SHP77 (cell line): Measurements from ENCODE around the gene SSTR1.
"Not testable (repeated sequence)": the region's sequence is repeated elsewhere in the genome, so short reads cannot be mapped to it uniquely, and the experiment has no call there.

Source experiments
- DNase-seq, 2 experiments: peaks; one replicate each; lab custom pipeline; 2025; lab: John Stamatoyannopoulos, UW

The SSTR1 gene, protein sequence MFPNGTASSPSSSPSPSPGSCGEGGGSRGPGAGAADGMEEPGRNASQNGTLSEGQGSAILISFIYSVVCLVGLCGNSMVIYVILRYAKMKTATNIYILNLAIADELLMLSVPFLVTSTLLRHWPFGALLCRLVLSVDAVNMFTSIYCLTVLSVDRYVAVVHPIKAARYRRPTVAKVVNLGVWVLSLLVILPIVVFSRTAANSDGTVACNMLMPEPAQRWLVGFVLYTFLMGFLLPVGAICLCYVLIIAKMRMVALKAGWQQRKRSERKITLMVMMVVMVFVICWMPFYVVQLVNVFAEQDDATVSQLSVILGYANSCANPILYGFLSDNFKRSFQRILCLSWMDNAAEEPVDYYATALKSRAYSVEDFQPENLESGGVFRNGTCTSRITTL

DNA sequence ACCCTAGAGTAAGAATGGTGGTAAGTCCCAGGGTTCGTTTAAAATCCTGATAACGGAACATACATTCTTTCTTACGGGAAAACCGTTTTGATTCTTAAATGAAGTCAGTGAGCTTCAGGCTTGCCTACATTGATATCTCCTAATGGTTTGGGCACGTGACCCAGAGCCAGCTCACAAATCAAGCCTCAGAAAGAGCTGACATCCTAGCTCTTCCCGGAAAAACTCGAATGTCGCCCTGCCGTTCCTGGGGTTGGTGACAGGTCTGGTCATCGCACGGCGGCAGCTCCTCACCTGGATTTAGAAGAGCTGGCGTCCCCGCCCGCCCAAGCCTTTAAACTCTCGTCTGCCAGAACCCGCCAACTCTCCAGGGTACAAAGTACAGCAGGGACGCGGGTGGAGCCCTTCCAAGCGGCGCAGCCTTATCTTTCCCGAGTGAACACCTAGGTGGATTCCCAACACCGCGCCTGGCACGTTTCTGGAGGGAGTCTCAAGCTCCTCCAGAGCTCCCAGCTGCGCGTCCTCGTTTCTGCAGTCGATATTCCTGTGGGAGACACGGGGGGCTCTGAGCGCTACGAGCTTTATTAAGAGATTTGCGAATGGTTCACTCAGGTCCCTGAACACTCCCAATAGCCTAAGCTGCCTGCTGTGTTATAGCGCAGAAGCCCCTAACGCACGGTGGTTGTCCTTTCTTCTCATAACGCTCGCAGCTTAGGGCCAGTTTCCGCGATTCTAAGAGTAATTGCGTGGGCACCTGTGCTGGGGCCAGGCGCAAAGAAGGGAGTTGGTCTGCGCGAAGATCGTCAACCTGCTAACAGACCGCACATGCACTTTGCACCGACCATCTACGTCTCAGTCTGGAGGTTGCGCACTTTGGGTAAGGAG, at the start of gene SSTR1:
SSTR1 (plus strand) TSS at position 169 of the 882 bp plus-strand sequence. CDS start 1,486 bp downstream, outside the sequence.
- no peak for DNase-seq

DNA sequence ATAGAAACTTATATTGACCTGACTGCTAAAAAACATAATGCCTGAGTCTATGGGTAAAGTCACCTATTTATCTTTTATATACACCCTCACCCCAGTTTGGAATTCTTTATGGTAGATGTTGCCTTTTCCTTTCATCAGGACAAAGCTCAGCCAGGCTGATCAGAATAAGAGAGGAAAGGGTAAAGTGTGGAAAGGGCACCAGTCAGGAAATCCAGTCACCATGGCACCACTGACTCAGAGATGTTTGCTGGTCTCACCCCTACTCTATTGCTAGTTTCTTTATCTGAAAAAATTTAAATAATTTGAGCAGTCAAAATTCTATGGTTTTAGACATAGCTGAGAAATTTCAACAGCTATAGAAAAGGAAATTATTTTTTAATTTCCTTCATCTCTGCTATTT, 49.2 kb upstream of the SSTR1 start:
- no peak for DNase-seq

DNA sequence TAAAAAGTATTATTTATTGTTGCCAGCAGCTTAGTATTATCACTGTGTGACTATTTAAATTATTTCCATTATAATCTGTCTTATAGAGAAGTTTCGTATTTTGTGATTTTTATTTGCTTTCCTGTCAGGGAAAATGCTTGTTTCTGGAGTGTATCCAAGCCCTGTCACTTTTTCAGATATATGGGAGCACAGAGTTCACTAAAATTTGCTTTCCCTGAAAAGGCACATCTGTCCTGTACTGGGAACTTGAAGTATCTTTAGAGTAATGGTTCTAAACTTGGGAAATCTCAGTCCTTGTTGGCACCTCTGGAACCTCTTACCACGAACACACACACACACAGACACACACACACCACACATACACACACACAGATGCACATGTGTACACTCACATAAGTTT, 39.3 kb upstream of the SSTR1 start:
- DNase-seq: no peak

- no peak for DNase-seq
Measured at GRCh38 chr14:38171197-38171596, 36.5 kb upstream of the SSTR1 start.

GRCh38 chr14:38174711-38175110, 33.0 kb upstream of the SSTR1 start:
- DNase-seq: no peak

DNA sequence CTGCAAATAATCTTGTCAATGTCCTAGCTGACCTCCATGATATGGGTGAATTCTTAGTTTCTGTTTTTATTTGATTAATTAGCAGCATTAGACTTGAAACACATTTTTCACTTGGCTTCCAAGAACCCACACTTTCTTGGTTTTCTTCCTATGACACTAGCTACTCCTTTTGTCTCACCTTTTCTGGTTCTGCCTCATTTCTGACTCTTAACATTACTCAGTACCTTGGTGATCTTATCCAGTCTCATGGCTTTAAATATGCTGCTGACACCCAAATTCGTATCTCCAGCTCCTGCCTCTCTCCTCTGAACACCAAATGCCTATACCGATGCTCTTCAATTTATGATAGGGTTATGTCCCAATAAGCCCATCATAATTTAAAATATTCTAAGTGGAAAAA, 32.0 kb upstream of the SSTR1 start:
- DNase-seq: no peak

GRCh38 chr14:38176379-38176778, 31.3 kb upstream of the SSTR1 start:
- DNase-seq: no peak

DNA sequence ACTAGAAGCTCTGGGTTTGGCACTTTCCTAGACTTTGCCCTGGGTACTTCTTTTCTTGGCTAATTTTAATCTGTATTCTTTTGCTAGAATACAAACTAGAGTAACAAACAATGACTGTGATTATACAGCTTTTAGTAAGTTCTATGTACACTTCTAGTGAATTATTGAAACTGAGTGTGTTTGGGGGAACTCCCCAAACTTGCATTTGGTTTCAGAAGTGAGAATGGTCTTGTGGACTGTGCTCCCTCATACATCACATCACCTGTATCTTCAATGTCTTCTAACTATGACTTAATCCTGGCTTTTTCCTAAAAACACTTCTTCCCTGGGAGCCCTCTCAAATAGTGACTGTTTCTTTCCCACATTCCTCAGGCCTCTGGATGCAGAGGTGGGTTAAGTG, 23.6 kb upstream of the SSTR1 start:
- DNase-seq: no peak

- DNase-seq: no peak
Measured at GRCh38 chr14:38185671-38186070, 22.0 kb upstream of the SSTR1 start.

DNA sequence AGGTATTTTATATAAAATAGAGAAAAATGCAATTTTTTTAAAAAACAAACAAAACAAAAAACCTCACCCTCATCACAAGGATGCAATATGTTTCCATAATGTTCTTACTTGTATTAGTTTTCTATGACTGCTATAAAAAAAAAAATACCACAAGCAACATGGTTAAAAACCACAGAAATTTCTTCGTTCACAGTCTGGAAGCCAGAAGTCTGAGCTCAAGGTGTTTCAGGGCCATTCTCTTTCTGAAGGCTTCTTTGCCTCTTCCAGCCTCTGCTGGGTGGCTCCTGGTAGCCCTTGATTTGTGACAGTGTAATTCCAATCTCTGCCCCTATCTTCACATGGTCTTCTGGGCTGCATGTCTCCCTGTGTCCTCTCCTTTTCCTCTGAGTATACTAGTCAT, 21.5 kb upstream of the SSTR1 start:
- DNase-seq: no peak

DNA sequence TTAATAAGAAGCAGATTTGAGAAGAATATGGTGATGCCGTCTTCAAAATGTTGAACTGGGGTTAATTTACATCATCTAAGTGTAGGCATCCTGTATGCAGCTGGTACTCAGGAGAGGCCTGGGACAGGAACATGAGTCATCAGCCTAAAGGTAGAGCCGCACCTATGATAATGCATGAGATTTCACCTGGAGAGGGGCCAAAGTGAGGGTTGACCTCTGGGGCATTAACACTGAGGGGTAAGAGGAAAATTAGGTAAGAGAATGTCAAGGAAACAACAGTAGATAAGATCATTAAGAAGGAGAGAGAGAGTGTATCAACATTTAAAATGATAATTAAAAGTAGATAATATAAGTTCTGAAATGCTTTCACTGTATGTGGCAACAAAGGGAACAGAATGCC, 20.2 kb upstream of the SSTR1 start:
- DNase-seq: no peak

DNA sequence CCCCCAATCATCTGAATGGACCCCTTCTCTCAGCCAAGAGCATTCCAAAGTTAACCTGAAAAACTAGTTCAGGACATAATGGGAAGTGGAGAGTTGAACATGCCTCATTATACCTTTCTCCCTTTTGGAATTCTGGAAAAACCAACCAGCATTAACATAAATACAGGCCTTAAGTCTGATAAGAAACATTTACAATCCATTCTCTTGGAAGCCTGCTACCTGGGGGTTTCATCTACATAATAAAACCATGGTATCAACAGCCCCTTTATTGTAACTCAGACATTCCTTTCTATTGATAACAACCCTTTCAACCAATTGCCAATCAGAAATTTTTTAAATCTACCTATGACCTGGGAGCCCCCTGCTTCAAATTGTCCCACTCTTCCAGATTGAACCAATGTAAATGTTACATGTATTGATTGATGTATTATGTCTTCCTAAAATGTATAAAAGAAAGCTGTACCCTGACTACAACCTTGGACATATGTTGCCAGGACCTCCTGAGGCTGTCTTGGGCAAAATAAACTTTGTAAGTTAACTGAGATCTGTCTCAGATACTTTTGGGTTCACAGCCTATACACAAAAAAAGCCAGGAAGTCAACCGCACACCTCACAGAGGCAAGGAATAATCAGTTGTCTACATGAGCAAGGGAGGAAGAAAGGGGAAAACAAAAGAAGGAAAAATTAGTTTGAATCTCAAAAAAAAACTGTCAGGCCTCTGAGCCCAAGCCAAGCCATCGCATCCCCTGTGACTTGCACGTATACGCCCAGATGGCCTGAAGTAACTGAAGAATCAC, 17.6 kb upstream of the SSTR1 start:
- no peak for DNase-seq

DNA sequence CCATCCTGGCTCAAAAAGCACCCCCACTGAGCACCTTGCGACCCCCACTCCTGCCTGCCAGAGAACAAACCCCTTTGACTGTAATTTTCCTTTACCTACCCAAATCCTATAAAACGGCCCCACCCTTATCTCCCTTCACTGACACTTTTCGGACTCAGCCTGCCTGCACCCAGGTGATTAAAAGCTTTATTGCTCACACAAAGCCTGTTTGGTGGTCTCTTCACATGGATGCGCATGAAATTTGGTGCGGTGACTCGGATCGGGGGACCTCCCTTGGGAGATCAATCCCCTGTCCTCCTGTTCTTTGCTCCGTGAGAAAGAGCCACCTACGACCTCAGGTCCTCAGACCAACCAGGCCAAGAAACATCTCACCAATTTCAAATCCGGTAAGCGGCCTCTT, 16.9 kb upstream of the SSTR1 start:
- DNase-seq: not testable (repeated sequence)

DNA sequence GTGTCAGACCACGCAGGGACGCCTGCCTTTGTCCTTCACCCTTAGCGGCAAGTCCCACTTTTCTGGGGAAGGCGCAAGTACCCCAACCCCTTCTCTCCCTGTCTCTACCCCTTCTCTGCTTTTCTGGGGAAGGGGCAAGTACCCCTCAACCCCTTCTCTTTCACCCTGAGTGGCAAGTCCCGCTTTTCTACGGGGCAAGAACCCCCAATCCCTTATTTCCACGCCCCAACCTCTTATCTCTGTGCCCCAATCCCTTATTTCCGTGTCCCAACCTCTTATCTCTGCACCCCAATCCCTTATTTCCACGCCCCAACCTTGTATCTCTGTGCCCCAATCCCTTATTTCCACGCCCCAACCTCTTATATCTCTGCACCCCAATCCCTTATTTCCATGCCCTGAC, 16.2 kb upstream of the SSTR1 start:
- not testable (repeated sequence) for DNase-seq

DNA sequence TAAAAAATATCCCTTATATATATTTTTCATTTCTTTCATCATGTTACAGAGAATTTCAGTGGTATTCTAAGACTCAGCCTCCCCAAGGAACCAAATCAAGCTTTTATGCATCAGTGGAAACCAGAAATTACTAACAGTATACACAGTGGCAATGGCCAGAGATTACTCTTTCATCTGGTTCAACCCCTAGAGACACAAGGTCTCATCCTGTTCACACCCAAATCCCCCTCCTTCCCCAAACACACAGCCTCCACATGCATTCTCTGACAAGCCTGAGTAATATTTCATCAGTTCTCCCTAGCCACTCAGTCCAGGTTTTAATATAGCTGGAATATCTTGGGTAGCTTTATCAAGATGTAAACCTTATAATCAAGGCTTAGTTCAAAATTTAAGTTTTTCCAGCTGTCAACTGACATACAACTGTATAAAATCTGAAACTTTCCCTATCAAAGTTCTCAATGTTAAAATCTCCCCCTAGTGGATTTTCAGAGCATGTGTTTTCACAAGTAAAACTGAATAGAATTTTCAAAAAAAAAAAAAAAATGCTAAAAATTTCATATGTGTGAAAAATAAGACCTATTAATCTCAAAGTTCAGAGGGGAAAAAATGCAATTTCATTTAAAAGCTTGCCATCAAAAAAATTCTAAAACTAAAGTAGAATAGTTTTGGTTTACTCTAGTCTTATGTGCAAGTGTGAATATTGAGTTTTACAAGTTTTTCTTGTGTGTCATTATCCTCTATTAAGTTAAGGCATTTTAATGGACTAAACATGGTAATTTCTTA, 10.5 kb upstream of the SSTR1 start:
- DNase-seq: no peak

DNA sequence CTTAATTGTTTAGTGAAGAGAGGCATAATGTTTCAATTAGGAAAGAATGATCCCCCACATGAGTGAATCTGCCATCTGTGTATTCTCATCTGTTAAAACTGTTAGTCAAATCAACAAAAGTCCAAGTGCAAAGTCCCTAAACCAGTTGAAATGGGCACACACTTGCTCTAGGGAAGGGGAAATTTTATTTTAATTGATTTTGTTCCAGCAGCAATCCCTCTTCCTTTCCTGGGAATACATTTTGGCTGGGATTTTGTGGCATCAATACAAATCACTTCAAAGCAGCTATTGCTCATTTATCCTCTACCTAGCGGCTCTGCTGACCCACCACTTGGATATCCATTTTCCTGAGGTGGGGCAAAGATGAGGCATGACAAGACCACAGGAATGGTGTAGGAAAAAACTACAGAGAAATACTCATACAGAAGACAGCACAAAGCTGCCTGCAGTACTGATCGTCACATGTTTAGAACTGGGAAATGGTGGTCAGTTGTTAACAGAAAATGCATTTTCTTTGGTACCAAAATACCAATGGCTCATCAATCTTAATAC, 9.8 kb upstream of the SSTR1 start:
- no peak for DNase-seq

GRCh38 chr14:38198425-38198824, 9.3 kb upstream of the SSTR1 start:
- DNase-seq: no peak

GRCh38 chr14:38199076-38199475, 8.6 kb upstream of the SSTR1 start:
- no peak for DNase-seq

DNA sequence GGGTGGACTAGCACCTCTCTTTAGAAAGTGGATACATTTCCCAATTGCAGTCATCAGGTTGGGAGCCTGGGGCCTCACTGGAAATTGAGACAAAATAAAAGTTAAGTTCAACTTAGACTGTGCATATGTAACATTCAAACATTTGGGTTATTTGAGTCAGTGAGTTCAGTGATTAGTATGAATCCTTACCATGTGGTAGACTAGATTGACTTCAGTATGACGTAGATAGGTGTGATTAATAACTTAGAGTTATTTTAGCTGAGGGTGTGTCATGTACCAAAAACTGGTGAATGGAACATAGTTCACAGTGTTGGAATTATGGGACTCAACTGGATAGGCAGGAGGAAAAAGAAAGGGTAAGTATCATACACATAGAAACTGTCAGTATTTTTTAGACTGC, 8.0 kb upstream of the SSTR1 start:
- no peak for DNase-seq

DNA sequence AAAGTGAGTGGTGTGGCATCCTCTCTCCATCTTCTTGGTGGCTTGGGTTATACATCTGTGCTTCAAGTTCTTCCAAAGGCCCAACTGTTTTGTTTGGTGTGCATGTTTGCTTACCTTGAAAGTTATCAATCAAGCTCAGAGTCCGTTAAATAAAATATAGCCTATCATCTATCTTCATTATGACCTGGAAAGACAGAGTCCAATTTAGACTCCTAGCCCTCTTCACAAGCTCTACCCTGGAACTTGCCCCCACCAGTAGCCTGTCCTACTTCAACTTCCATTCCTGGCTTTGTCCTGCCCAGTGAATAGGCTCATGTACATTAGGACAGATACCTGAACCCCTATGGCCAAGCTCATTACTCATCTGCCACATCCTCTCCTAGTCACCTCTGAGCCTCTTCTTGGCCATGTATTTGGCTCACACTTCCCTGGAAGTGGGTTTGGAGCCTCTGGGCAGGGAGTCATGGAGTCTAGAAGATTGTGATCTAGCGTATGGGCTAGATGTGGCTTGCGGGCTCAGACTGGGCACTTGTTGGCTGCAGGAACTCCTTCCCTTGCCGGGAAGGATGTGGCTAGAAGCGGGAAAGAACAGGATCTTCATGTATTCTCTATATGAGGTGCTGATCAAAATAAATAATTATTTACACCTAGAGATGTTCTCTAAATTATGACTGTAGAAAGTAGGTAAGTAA, 6.4 kb upstream of the SSTR1 start:
- DNase-seq: no peak
